ENCODE data around the gene PPP3CA.
A peak's percentile ranks its signal among the peaks of the same experiment; 100 is the strongest.

- TF ChIP-seq, protein P1, sequence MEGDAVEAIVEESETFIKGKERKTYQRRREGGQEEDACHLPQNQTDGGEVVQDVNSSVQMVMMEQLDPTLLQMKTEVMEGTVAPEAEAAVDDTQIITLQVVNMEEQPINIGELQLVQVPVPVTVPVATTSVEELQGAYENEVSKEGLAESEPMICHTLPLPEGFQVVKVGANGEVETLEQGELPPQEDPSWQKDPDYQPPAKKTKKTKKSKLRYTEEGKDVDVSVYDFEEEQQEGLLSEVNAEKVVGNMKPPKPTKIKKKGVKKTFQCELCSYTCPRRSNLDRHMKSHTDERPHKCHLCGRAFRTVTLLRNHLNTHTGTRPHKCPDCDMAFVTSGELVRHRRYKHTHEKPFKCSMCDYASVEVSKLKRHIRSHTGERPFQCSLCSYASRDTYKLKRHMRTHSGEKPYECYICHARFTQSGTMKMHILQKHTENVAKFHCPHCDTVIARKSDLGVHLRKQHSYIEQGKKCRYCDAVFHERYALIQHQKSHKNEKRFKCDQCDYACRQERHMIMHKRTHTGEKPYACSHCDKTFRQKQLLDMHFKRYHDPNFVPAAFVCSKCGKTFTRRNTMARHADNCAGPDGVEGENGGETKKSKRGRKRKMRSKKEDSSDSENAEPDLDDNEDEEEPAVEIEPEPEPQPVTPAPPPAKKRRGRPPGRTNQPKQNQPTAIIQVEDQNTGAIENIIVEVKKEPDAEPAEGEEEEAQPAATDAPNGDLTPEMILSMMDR (IDR thresholded peaks at IDR 0.05) = peak; percentile 37 to 94 (median 82)
- no peak for TF ChIP-seq POLR2A (IDR thresholded peaks at IDR 0.05)
These were observed 178.0 kb downstream of the PPP3CA start for GRCh38 chr4:101169044-101170014.

All from Peyer's patch (tissue), 4 donors.